ENCODE results near the gene TFDP3. TPM values are rescaled to one million over a fixed set of nuclear protein-coding genes. Genes with fewer than 3 reads are reported as not detected.

Gene TFDP3, protein sequence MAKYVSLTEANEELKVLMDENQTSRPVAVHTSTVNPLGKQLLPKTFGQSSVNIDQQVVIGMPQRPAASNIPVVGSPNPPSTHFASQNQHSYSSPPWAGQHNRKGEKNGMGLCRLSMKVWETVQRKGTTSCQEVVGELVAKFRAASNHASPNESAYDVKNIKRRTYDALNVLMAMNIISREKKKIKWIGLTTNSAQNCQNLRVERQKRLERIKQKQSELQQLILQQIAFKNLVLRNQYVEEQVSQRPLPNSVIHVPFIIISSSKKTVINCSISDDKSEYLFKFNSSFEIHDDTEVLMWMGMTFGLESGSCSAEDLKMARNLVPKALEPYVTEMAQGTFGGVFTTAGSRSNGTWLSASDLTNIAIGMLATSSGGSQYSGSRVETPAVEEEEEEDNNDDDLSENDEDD
- total RNA-seq = not detected

DNA sequence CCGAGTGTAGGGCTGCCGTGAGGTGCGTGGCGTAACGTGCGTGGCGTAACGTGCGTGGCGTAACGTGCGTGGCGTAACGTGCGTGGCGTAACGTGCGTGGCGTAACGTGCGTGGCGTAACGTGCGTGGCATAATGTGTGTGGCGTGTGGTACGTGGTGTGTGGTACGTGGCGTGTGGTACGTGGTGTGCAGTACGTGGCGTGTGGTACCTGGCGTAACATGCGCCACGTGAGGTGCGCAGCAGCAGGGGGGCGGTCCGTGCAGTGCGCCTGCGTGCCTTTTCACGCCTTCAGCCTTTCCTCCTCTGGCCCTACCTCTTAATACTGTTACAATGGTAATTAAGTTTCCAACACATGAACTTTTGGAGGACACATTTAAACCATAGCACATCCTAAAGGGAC, at the start of gene TFDP3:
Gene TFDP3, minus strand, starts transcription at position 26 of the 400 bp plus-strand sequence. CDS start 95 bp downstream, outside the sequence.
- Histone ChIP-seq H3K9me3 (no peaks in the 10 kb centered on the region), H3K27ac (no peak within 1 kb of the TSS), H3K27me3 (no peaks in the 10 kb centered on the region), H3K4me3 (no peak within 1 kb of the TSS), H3K36me3 (no peaks in the 10 kb centered on the region), H3K4me1 (no peaks in the 10 kb centered on the region)
- 92 to 95% methylated on average over 40 of the region's 40 CpGs for WGBS, 2 donors
- DNase-seq (peak in 1 of 2 donors; percentile 32), ATAC-seq (ENCODE audit: low FRiP score in 2 of 2) (no peak)
- no peak for TF ChIP-seq POLR2AphosphoS5 (IDR thresholded peaks at IDR 0.05)
- TF ChIP-seq EP300 (IDR thresholded peaks at IDR 0.05) = no peak
- no peak for TF ChIP-seq POLR2A (IDR thresholded peaks at IDR 0.05)
- TF ChIP-seq, protein P1, sequence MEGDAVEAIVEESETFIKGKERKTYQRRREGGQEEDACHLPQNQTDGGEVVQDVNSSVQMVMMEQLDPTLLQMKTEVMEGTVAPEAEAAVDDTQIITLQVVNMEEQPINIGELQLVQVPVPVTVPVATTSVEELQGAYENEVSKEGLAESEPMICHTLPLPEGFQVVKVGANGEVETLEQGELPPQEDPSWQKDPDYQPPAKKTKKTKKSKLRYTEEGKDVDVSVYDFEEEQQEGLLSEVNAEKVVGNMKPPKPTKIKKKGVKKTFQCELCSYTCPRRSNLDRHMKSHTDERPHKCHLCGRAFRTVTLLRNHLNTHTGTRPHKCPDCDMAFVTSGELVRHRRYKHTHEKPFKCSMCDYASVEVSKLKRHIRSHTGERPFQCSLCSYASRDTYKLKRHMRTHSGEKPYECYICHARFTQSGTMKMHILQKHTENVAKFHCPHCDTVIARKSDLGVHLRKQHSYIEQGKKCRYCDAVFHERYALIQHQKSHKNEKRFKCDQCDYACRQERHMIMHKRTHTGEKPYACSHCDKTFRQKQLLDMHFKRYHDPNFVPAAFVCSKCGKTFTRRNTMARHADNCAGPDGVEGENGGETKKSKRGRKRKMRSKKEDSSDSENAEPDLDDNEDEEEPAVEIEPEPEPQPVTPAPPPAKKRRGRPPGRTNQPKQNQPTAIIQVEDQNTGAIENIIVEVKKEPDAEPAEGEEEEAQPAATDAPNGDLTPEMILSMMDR (IDR thresholded peaks at IDR 0.05) = no peak

DNA sequence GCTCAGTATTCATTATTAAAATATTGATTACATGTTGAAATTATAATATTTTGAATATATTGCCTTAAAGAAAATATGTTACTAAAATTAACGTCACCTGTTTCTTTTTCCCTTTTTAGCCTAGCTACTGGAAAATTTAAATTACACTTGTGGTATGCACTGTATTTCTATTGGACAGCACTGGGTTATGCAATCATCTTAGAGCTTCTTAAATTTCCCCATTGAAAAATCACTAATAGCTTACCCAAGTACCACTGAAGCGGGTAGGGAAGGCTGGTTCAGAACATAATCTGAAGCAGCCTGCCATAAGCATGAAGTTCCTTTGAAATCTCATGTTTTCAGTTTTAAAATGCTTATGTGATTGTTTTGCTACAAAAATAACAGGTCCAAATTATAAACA, 49.5 kb upstream of the TFDP3 start:
- H3K4me1 ChIP-seq = no peaks in the 10 kb centered on the region
- TF ChIP-seq POLR2AphosphoS5 (IDR thresholded peaks at IDR 0.05) = no peak
- TF ChIP-seq, protein P1 (IDR thresholded peaks at IDR 0.05) = no peak
- TF ChIP-seq POLR2A (IDR thresholded peaks at IDR 0.05) = no peak
- TF ChIP-seq EP300 (IDR thresholded peaks at IDR 0.05) = no peak
- no peaks in the 10 kb centered on the region for H3K27me3 ChIP-seq
- no peak overlapping the region for H3K27ac ChIP-seq
- ATAC-seq (ENCODE audit: low FRiP score in 2 of 2) (no peak), DNase-seq (no peak)
- H3K36me3 ChIP-seq = no peaks in the 10 kb centered on the region
- H3K9me3 ChIP-seq = no peaks in the 10 kb centered on the region
- 60 to 62% methylated on average over 2 of the region's 2 CpGs for WGBS, 2 donors
- no peak overlapping the region for H3K4me3 ChIP-seq

DNA sequence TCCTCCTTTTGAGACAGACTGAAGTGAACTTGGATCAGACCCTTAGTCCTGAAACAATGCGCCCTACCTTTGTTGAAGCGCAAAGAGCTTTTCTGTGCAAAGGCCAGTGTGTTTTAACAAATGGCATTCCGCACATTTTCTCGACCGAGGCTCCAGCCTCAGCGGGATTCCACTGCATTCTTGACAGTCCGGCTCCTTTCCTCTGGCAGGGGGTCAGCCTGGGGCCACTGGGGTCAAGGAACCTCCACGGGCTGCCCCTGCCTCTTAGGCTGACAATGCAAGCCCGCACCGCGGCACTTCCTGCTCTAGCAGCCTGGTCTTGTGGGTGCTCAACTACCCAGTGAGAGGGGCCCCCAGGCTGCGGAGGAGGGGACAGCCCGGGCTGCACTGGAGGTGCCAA, 47.2 kb upstream of the TFDP3 start:
- no peak for ATAC-seq (ENCODE audit: low FRiP score in 2 of 2)
- Histone ChIP-seq H3K27ac (no peak overlapping the region), H3K4me1 (no peaks in the 10 kb centered on the region), H3K27me3 (no peaks in the 10 kb centered on the region), H3K36me3 (no peaks in the 10 kb centered on the region), H3K9me3 (no peaks in the 10 kb centered on the region), H3K4me3 (no peak overlapping the region)
- 24 to 51% methylated on average over 11 to 13 of the region's 13 CpGs for whole genome bisulfite sequencing, 2 donors
- peak in 1 of 2 donors; percentile 15 for DNase-seq
- no peak for TF ChIP-seq EP300 (IDR thresholded peaks at IDR 0.05)
- no peak for TF ChIP-seq POLR2AphosphoS5 (IDR thresholded peaks at IDR 0.05)
- no peak for TF ChIP-seq POLR2A (IDR thresholded peaks at IDR 0.05)
- TF ChIP-seq, protein P1 (IDR thresholded peaks at IDR 0.05) = no peak

DNA sequence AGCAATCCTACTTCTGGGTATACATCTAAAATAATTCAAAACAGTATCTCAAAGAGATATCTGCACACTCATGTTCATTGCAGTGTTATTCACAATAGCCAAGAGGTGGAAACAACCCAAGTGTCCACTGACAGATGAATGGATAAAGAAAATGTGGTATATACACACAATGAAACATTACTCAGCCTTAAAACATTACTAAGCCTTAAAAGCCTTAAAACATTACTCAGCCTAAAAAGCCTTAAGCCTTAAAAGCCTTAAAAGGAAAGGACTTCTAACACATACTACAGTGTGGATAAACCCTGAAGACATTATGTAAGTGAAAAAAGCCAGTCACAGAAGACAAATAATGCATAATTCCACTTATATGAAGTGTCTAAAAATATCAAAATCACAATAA, 40.3 kb upstream of the TFDP3 start:
- H3K4me3 ChIP-seq = no peak overlapping the region
- TF ChIP-seq EP300 (IDR thresholded peaks at IDR 0.05) = no peak
- TF ChIP-seq POLR2AphosphoS5 (IDR thresholded peaks at IDR 0.05) = no peak
- TF ChIP-seq, protein P1 (IDR thresholded peaks at IDR 0.05) = no peak
- TF ChIP-seq POLR2A (IDR thresholded peaks at IDR 0.05) = no peak
- ATAC-seq (ENCODE audit: low FRiP score in 2 of 2) (no peak), DNase-seq (no peak)
- H3K9me3 ChIP-seq = no peaks in the 10 kb centered on the region
- H3K4me1 ChIP-seq = no peaks in the 10 kb centered on the region
- no peak overlapping the region for H3K27ac ChIP-seq
- no peaks in the 10 kb centered on the region for H3K27me3 ChIP-seq
- H3K36me3 ChIP-seq = no peaks in the 10 kb centered on the region

DNA sequence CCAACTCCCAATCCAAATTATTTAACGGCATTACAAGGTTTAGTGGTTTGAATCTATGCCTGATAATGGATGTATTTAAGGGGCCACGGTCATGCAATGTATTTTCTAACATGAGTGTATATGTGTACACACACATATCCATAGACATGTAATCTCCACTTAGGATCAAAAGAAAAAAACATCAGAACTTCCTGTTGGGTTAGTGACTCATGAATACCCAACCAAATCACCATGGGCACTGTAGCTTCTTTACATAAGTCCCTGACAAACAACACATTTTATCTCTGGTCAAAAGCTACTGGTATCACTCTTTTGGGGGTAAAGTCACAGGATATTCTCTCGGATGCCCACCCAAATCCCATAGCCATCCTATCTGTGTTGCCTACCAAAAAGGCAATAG, 36.5 kb upstream of the TFDP3 start:
- TF ChIP-seq EP300 (IDR thresholded peaks at IDR 0.05) (no peak), POLR2AphosphoS5 (IDR thresholded peaks at IDR 0.05) (no peak), POLR2A (IDR thresholded peaks at IDR 0.05) (no peak)
- TF ChIP-seq, protein P1 (IDR thresholded peaks at IDR 0.05) = no peak
- Histone ChIP-seq H3K27ac (no peak overlapping the region), H3K4me3 (no peak overlapping the region), H3K4me1 (no peaks in the 10 kb centered on the region), H3K27me3 (no peaks in the 10 kb centered on the region), H3K9me3 (no peaks in the 10 kb centered on the region), H3K36me3 (no peaks in the 10 kb centered on the region)
- no peak for DNase-seq
- ATAC-seq (ENCODE audit: low FRiP score in 2 of 2) = no peak
- WGBS, 2 donors = 77 to 84% methylated on average over 3 of the region's 3 CpGs

Measured in upper lobe of left lung (tissue), 6 donors.